Stomach (tissue), 4 donors: ENCODE data around the gene MED13L.

Source experiments
- CTCF ChIP-seq, 7 experiments: fragments of 450-650 bp in 4 of 7; fragments of 200-600 bp in 3 of 7; sonication (generic) in 3 of 7; IDR thresholded peaks; one replicate each; pipeline ENCODE4 v1.5.1; 2016 to 2019; ENCODE audit warnings: antibody characterized with exemption in 7 of 7, control low read depth in 2 of 7, mild to moderate bottlenecking in 1 of 7
- POLR2A ChIP-seq, 4 donors: fragments of 450-650 bp; IDR thresholded peaks; one replicate each; pipeline ENCODE4 v1.6.1; 2016; ENCODE audit warnings: antibody characterized with exemption in 4 of 4, control low read depth in 2 of 4, mild to moderate bottlenecking in 1 of 4, moderate library complexity in 1 of 4

GRCh38 chr12:116204785-116205184 lies 72.7 kb downstream of the MED13L start:
- TF ChIP-seq CTCF (IDR thresholded peaks at IDR 0.05): no peak
- no peak for TF ChIP-seq POLR2A (IDR thresholded peaks at IDR 0.05)
